Measurements from ENCODE around the gene PTK7.

DNA sequence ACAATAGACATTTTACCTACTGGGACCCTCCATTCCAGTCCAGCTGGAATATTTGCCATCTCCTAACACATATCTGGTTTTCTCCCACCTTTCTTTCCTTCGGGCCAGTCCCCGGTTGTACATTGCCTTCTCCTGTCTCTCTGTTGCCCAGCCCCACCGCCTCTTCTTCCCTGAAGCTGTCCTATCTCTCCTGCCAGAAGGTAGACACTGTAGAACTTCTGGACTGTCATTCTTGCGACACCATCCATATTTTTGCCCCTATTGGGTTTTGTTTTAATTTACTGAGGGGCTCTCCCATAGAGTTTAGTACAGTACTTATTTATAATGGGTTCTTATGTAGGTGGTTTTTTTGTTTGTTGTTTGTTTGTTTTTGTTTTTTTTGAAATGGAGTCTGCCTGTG lies 4.9 kb downstream of the PTK7 start:
- TF ChIP-seq EP300 (IDR thresholded peaks at IDR 0.05) (no peak), POLR2A (IDR thresholded peaks at IDR 0.05) (no peak)
